HCT116 (cell line): ENCODE results near the gene ROCK2. TPM values are rescaled to one million over a fixed set of nuclear protein-coding genes. Genes with fewer than 3 reads are reported as not detected.
A peak's percentile ranks its signal among the peaks of the same experiment; 100 is the strongest.

Experiments
- ATAC-seq: fragments of 200-7000 bp; cut with Tn5 transposase; 2 replicates; pipeline ENCODE4 v1.9.1; 2020; ENCODE audit warnings: mild to moderate bottlenecking, moderate library complexity
- BruUV-seq: library from RNA; stranded (reverse); fragments of 400-500 nt; replicated peaks from 2 replicates; lab custom pipeline; 2021; lab: Mats Ljungman, UMichigan
- CTCF ChIA-PET: fragments of 300-600 bp; sonication (Branson Sonifier 250); formaldehyde crosslinking; loops from one replicate; lab custom pipeline; 2021; ENCODE audit warnings: antibody characterized with exemption; lab: Charles Lee
- POLR2A ChIA-PET: fragments of 300-600, 350-600 bp; sonication (Branson Sonifier 250); formaldehyde crosslinking; loops from one replicate; lab custom pipeline; 2021; ENCODE audit warnings: antibody characterized with exemption; lab: Charles Lee
- RAD21 ChIA-PET, 2 experiments: fragments of 300-600 bp; sonication (Branson Sonifier 250); formaldehyde crosslinking; loops; one replicate each; lab custom pipeline; 2023; ENCODE audit warnings: low total read pairs in 2 of 2; ENCODE audit not compliant: uncharacterized antibody in 2 of 2, unreplicated experiment in 2 of 2, low non-redundant PET in 1 of 2; lab: Charles Lee
- DNase-seq: peaks from one replicate; pipeline ENCODE4 v3.0.0-alpha.2; 2010; ENCODE audit warnings: low read depth, low spot score
- H2AFZ ChIP-seq: fragments of 200-600 bp; shearing (Covaris generic), sonication (generic); 2 replicates; pipeline ENCODE4 v1.6.1; 2017; ENCODE audit warnings: low read depth, mixed run types, mixed read lengths, antibody characterized with exemption, low read length; ENCODE audit not compliant: poor library complexity, severe bottlenecking
- H3K27ac ChIP-seq: 2 replicates; pipeline ENCODE4 v1.5.1; 2012; ENCODE audit warnings: low read depth, low read length
- H3K27me3 ChIP-seq: fragments of 200-600 bp; sonication (generic); 2 replicates; pipeline ENCODE4 v1.6.1; 2016; ENCODE audit warnings: mixed run types, low read length, mixed read lengths; ENCODE audit not compliant: insufficient read depth
- H3K36me3 ChIP-seq, 2 experiments: fragments of 200-500 bp in 1 of 2; fragments of 200-600 bp in 1 of 2; sonication (Bioruptor generic) in 1 of 2; sonication (generic) in 1 of 2; 2 replicates each; pipeline versions ENCODE4 v1.5.1 to v1.6.1; 2014 to 2016; ENCODE audit warnings: low read length in 2 of 2, inconsistent platforms in 1 of 2, mixed read lengths in 1 of 2, mixed run types in 1 of 2; ENCODE audit not compliant: insufficient read depth in 2 of 2, control insufficient read depth in 1 of 2
- H3K4me1 ChIP-seq, 2 experiments: fragments of 200-600 bp in 1 of 2; sonication (generic) in 1 of 2; 2 replicates each; pipeline versions ENCODE4 v1.5.1 to v1.6.1; 2012 to 2017; ENCODE audit warnings: low read length in 2 of 2, inconsistent platforms in 1 of 2, mild to moderate bottlenecking in 1 of 2, mixed read lengths in 1 of 2, mixed run types in 1 of 2, moderate library complexity in 1 of 2; ENCODE audit not compliant: insufficient read depth in 2 of 2, control insufficient read depth in 1 of 2
- H3K4me2 ChIP-seq: fragments of 200-600 bp; sonication (generic); 2 replicates; pipeline ENCODE4 v1.6.1; 2017; ENCODE audit warnings: mixed run types, low read length, mixed read lengths
- H3K4me3 ChIP-seq, 2 experiments: fragments of 200-600 bp in 1 of 2; sonication (generic) in 1 of 2; replicated peaks in 1 of 2; 2 replicates each; pipeline ENCODE4 v1.5.1; 2011 to 2016; ENCODE audit warnings: low read length in 2 of 2, control low read depth in 1 of 2, low read depth in 1 of 2, mild to moderate bottlenecking in 1 of 2, mixed read lengths in 1 of 2, mixed run types in 1 of 2
- H3K79me2 ChIP-seq: fragments of 200-600 bp; sonication (generic); 2 replicates; pipeline ENCODE4 v1.6.1; 2017; ENCODE audit warnings: mild to moderate bottlenecking, mixed run types, low read length, moderate library complexity, mixed read lengths; ENCODE audit not compliant: insufficient read depth
- H3K9ac ChIP-seq: fragments of 200-600 bp; sonication (generic); 2 replicates; pipeline ENCODE4 v1.6.1; 2016; ENCODE audit warnings: low read length, mixed read lengths
- H3K9me2 ChIP-seq: fragments of 200-600 bp; sonication (generic), shearing (Covaris generic); 2 replicates; pipeline ENCODE4 v1.6.1; 2017; ENCODE audit warnings: mixed run types, mild to moderate bottlenecking, moderate library complexity; ENCODE audit not compliant: insufficient read depth
- H3K9me3 ChIP-seq, 2 experiments: fragments of 200-500 bp in 1 of 2; fragments of 200-600 bp in 1 of 2; sonication (Bioruptor generic) in 1 of 2; sonication (generic) in 1 of 2; 2 replicates each; pipeline ENCODE4 v1.6.1; 2014 to 2017; ENCODE audit warnings: low read length in 2 of 2, mixed read lengths in 2 of 2, inconsistent platforms in 1 of 2, low read depth in 1 of 2, mild to moderate bottlenecking in 1 of 2, mixed run types in 1 of 2, moderate library complexity in 1 of 2; ENCODE audit not compliant: control insufficient read depth in 1 of 2, insufficient read depth in 1 of 2
- H4K20me1 ChIP-seq: fragments of 200-600 bp; sonication (generic), shearing (Covaris generic); 2 replicates; pipeline ENCODE4 v1.6.1; 2017; ENCODE audit warnings: mixed run types, mild to moderate bottlenecking, moderate library complexity; ENCODE audit not compliant: insufficient read depth
- CBX3 ChIP-seq: IDR thresholded peaks from 2 replicates; pipeline ENCODE4 v1.6.1; 2012; ENCODE audit warnings: low read depth
- EGR1 ChIP-seq: IDR thresholded peaks from 2 replicates; pipeline ENCODE4 v1.6.1; 2012; ENCODE audit warnings: low read depth
- FOSL1 ChIP-seq: IDR thresholded peaks from 2 replicates; pipeline ENCODE4 v1.6.1; 2012; ENCODE audit warnings: low read depth
- JUND ChIP-seq: IDR thresholded peaks from 2 replicates; pipeline ENCODE4 v1.6.1; 2012
- MAX ChIP-seq: IDR thresholded peaks from 2 replicates; pipeline ENCODE4 v1.6.1; 2012
- SP1 ChIP-seq: IDR thresholded peaks from 2 replicates; pipeline ENCODE4 v1.6.1; 2012; ENCODE audit warnings: low read depth
- SRF ChIP-seq: IDR thresholded peaks from 2 replicates; pipeline ENCODE4 v1.6.1; 2012; ENCODE audit warnings: low read depth
- TCF7L2 ChIP-seq: IDR thresholded peaks from 2 replicates; pipeline ENCODE4 v1.7.0; 2011; ENCODE audit warnings: borderline replicate concordance, inconsistent platforms; ENCODE audit not compliant: insufficient read depth, insufficient read length; ENCODE audit errors: extremely low read depth
- ZNF274 ChIP-seq: fragments of 200-500 bp; sonication (Bioruptor generic); IDR thresholded peaks from 2 replicates; pipeline ENCODE4 v1.6.1; 2014; ENCODE audit warnings: mild to moderate bottlenecking, low read depth, low read length, inconsistent platforms
- intact Hi-C: fragments of 100-400 bp; cut with micrococcal nuclease; formaldehyde crosslinking; loops from 2 replicates; pipeline ENCODE4 v1.10.0; 2022
- total RNA-seq: library from RNA; stranded (reverse); gene quantifications from one replicate; pipeline ENCODE4 v1.2.1, GENCODE V29; 2021; ENCODE audit not compliant: unreplicated experiment

Gene ROCK2
- total RNA-seq, 1 experiment from 2014 or later = 48.0 TPM

- no peak overlapping the region for H3K9ac ChIP-seq
- ChIA-PET RAD21 (no interaction called here), POLR2A (no interaction called here)
- no peaks in the 10 kb centered on the region for H3K27me3 ChIP-seq
- H3K36me3 ChIP-seq = no peaks in the 10 kb centered on the region
- no peaks in the 10 kb centered on the region for H3K9me3 ChIP-seq
- H3K4me2 ChIP-seq = no peak overlapping the region
- H2AFZ ChIP-seq = no peak overlapping the region
- intact Hi-C loops = no loop called here
- H4K20me1 ChIP-seq = peaks cover 7% of the 10 kb centered on the region; the same call in 1 of the 2 replicates
- peaks cover 12 to 18% of the 10 kb centered on the region in 2 experiments for H3K4me1 ChIP-seq
- BruUV-seq = no TSS peak
- no peak for ATAC-seq
- no peaks in the 10 kb centered on the region for H3K9me2 ChIP-seq
- no peak for TF ChIP-seq TCF7L2
- TF ChIP-seq, all 23 proteins: peak for 0
- Histone ChIP-seq H3K27ac (no peak overlapping the region), H3K4me3 (no peak overlapping the region), H3K79me2 (peaks cover 28% of the 10 kb centered on the region)
- no peak for DNase-seq
- CTCF ChIA-PET = interaction anchor here (0.8 to 1.5 kb wide), 2 partner anchors 109 to 170 kb away, joined by 3 read pairs; a partner anchor contains a TSS
Measured at GRCh38 chr2:11241412-11242203, 102.8 kb downstream of the ROCK2 start.

- H3K4me3 ChIP-seq = 0 out of 4 replicates have a peak overlapping the region, but pooled peaks of 1 of the 2 experiments have one; percentile 0
- intact Hi-C loops = no loop called here
- ChIA-PET POLR2A (interaction anchor here (0.7 kb wide), 1 partner anchor 147 kb away, joined by 3 read pairs; no protein-coding TSS in a partner anchor), CTCF (interaction anchor here (1.3 kb wide), 1 partner anchor 207 kb away, joined by 3 read pairs; no protein-coding TSS in a partner anchor), RAD21 (interaction anchor here in 1 of 2 experiments (0.5 kb wide), 1 partner anchor 95 kb away, joined by 3 read pairs; no protein-coding TSS in a partner anchor)
- peak overlapping the region; percentile 3; the same call in 1 of the 2 replicates for H3K27ac ChIP-seq
- no peaks in the 10 kb centered on the region for H3K27me3 ChIP-seq
- peak overlapping the region; percentile 40 for H3K4me2 ChIP-seq
- no peak overlapping the region for H2AFZ ChIP-seq
- no peak overlapping the region for H3K9ac ChIP-seq
- ATAC-seq (peak; percentile 92), DNase-seq (peak; percentile 61)
- TF ChIP-seq JUND (peak; percentile 42), SRF (0 out of 2 replicates have a peak, but pooled peaks have one; percentile 36), ZNF274 (no peak), FOSL1 (0 out of 2 replicates have a peak, but pooled peaks have one; percentile 44), MAX (peak; percentile 52), CBX3 (peak; percentile 68), SP1 (peak; percentile 54; the same call in 1 of the 2 replicates), EGR1 (no peak)
- H3K9me3 ChIP-seq = no peaks in the 10 kb centered on the region
- no peaks in the 10 kb centered on the region for H3K36me3 ChIP-seq
- peaks cover 24% of the 10 kb centered on the region; the same call in 1 of the 2 replicates for H3K79me2 ChIP-seq
- H3K4me1 ChIP-seq = peaks cover 12 to 22% of the 10 kb centered on the region in 2 experiments
- H4K20me1 ChIP-seq = no peaks in the 10 kb centered on the region
- H3K9me2 ChIP-seq = no peaks in the 10 kb centered on the region
- no TSS peak for BruUV-seq
Measured at GRCh38 chr2:11239666-11240462, 104.6 kb downstream of the ROCK2 start.
